GM10248 (cell line): ENCODE data around the gene ZNF579.

Experiments used
- CTCF ChIA-PET: fragments of 300-600 bp; sonication (Branson Sonifier 250); formaldehyde crosslinking; extraction: SDS; loops from one replicate; lab custom pipeline; 2021; ENCODE audit warnings: antibody characterized with exemption; lab: Yijun Ruan, JAX
- POLR2A ChIA-PET: fragments of 350-650 bp; sonication (Branson Sonifier 250); formaldehyde crosslinking; extraction: SDS; loops from one replicate; lab custom pipeline; 2020; ENCODE audit warnings: antibody characterized with exemption; lab: Yijun Ruan, JAX
- DNase-seq: peaks from one replicate; pipeline ENCODE4 v3.0.0; 2012; ENCODE audit errors: extremely low spot score
- CTCF ChIP-seq: IDR thresholded peaks from 2 replicates; pipeline ENCODE4 v1.5.1; 2012; ENCODE audit warnings: mild to moderate bottlenecking, low read depth; ENCODE audit errors: extremely low read depth, missing control alignments, control extremely low read depth

ZNF579 gene

GRCh38 chr19:55598719-55599467, 18.2 kb upstream of the ZNF579 start:
- TF ChIP-seq CTCF: no peak
- POLR2A ChIA-PET: interaction anchor here (0.6 to 1.0 kb wide), 5 partner anchors 15 to 109 kb away, joined by 3 to 4 read pairs (median 3); partner anchors contain the start of gene U2AF2
- peak; percentile 88 for DNase-seq
- CTCF ChIA-PET: interaction anchor here (0.6 to 2.4 kb wide), 7 partner anchors 12 to 95 kb away, joined by 3 to 9 read pairs (median 3); partner anchors contain the start of gene ZNF784

DNA sequence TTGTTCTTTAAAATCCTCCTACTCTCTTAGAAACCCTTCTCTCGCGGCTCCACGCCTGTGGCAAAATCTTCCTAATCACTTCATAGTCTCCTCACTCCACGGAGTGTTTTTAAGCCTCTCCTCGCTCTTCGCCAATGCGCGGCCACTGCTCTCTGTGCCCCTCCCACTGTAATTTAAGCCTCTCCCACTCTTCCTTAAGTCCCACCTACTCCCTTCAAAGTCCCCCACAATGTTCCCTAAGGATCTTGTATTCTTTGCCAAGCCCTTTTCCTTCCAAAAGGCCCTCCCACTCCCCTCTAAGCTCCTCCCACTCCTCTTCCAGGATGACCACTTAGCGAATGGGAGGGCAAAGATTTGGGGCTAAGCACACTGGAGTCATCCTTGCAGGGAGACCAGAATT, 17.4 kb upstream of the ZNF579 start:
- ChIA-PET POLR2A (no interaction called here), CTCF (interaction anchor here (1.3 to 2.1 kb wide), 3 partner anchors 11 to 56 kb away, joined by 3 to 6 read pairs (median 6); no protein-coding TSS in a partner anchor)
- TF ChIP-seq CTCF: no peak
- no peak for DNase-seq

- POLR2A ChIA-PET: no interaction called here
- no peak for DNase-seq
- CTCF ChIA-PET: interaction anchor here (1.3 kb wide), 1 partner anchor 16 kb away, joined by 3 read pairs; no protein-coding TSS in a partner anchor
- TF ChIP-seq CTCF: no peak
Measured at GRCh38 chr19:55597501-55597921, 16.9 kb upstream of the ZNF579 start.

DNA sequence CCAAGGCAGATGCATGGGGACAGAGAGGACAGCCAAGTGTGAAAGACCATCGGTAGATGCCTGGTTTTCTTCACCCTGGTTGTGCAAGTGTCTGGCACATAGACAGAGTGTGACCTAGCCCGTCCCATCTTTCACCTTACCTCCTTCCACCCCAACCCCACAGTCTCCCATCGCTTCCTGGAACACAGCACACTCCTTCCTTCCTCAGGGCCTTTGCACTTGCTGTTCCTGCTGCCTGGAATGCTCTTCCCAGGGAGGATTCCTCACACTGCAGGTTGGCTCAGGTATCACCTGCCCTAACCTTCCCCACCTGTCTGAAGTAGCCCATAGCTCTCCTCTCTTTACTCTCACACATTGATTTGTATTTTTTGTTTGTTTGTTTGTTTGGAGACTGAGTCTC, 15.7 kb upstream of the ZNF579 start:
- POLR2A ChIA-PET: no interaction called here
- no peak for TF ChIP-seq CTCF
- DNase-seq: no peak
- CTCF ChIA-PET: interaction anchor here (1.4 to 2.0 kb wide), 2 partner anchors 10 to 36 kb away, joined by 6 to 9 read pairs; partner anchors contain the start of gene ZNF865

GRCh38 chr19:55594996-55595545, 14.4 kb upstream of the ZNF579 start:
- no peak for DNase-seq
- ChIA-PET CTCF (interaction anchor here (1.4 to 2.0 kb wide), 2 partner anchors 11 to 37 kb away, joined by 6 to 9 read pairs; partner anchors contain the start of gene ZNF865), POLR2A (no interaction called here)
- TF ChIP-seq CTCF: no peak

DNA sequence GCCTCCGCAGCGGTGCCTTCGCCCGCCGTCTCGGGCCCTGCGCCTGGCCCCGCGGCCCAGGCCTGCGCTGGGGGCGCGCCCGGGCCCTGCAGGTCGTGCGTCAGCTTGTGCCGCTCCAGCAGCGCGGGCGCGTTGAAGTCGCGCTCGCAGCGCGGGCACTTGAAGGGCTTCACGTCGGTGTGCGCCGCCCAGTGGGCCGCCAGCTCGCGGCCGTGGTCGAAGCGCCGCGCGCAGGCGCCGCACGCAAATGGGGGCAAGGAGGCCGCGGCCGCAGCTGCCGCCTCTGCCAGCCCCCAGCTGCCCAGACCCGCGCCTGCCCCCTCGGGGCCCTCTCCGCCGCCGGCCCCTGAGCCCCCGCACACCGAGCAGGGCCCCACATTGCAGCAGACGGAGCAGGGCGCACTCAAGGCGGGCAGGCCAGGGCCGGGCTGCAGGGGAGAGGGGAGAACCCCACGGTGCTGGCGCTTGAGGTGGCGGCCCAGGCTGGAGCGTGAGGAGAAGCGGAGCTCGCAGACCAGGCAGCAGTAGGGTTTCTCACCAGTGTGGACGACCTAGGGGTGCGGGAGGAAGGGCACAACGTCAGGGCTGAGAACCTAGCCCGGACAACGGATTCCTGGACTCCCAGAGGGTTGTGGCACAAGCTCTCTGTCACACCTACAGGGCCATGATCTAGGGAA, 12.6 kb upstream of the ZNF579 start:
- no peak for DNase-seq
- POLR2A ChIA-PET: no interaction called here
- no peak for TF ChIP-seq CTCF
- CTCF ChIA-PET: interaction anchor here (1.0 to 1.7 kb wide), 3 partner anchors 13 to 61 kb away, joined by 3 to 6 read pairs (median 4); partner anchors contain the start of gene ZNF865
